Activated CD4-positive, alpha-beta T cell treated with anti-CD3 and anti-CD28 coated beads for 4 hours (primary cell): ENCODE measurements around the gene MYNN.

Experiments
- DNase-seq, 2 donors: peaks; one replicate each; pipeline ENCODE4 v3.0.0-alpha.2; 2020

MYNN gene

GRCh38 chr3:169836078-169836941, 63.1 kb downstream of the MYNN start:
- DNase-seq, result no peak

DNA sequence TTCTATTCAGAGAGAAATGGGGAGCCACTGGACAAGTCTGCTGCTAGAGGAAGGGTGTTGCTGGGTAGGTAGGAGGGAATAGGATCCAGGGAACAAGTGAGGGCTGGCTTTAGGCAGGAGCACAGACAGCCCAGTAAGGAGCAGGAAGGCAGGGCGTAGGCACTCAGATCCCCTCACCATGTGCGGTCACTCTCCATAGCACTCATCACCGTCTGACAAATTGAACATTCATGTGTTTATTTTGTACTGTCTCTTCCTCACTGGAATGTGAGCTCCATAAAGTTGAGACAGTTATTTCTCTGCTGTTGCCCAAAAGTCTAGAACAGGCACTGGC, 63.7 kb downstream of the MYNN start:
- DNase-seq, result no peak

DNA sequence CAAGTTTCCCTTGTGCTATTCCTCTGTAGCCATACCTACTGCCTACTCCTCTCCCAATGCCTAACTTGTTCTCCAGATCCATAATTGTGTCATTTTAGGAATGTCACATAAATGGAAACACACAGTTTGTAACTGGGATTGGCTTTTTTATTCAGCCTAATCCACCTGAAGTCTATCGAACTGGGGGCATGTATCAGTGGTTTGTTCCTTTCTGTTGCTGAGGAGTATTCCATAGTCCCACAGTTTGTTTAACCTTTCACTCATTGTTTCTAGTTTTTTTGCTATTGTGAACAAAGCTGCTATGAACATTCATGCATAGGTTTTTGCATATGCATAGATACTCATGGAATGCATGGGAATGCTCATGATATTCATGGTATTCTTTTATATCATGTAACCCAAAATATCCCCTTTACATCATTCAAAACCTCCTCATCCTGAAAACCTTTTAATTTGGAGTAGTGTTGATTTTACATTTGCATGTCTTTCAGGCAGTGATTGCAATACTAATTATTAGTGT, 65.4 kb downstream of the MYNN start:
- DNase-seq, result no peak
